Measurements from ENCODE around the gene PHF24.

GRCh38 chr9:35029852-35030251 is 71.8 kb downstream of the PHF24 start:
- no peak for TF ChIP-seq POLR2A (IDR thresholded peaks at IDR 0.05)
- no peak for TF ChIP-seq CTCF (IDR thresholded peaks at IDR 0.05)

Measured in right lobe of liver (tissue), 4 donors.